PC-3 (cell line): Measurements from ENCODE around the gene NXPE4.

Source experiments
- CTCF ChIP-seq: fragments of 300-600 bp; sonication (generic); conservative IDR thresholded peaks from 2 replicates; pipeline ENCODE4 v1.5.1; 2017; ENCODE audit warnings: antibody characterized with exemption, low read depth, mild to moderate bottlenecking, low read length
- EZH2 ChIP-seq: fragments of 300-600 bp; sonication (generic); IDR thresholded peaks from one replicate; pipeline ENCODE4 v1.6.1; 2017; ENCODE audit warnings: antibody characterized with exemption, mild to moderate bottlenecking, low read length; ENCODE audit not compliant: unreplicated experiment
- EZH2phosphoT487 ChIP-seq: fragments of 300-600 bp; sonication (generic); IDR thresholded peaks from 2 replicates; pipeline ENCODE4 v1.6.1; 2018; ENCODE audit warnings: mild to moderate bottlenecking, antibody characterized with exemption, low read length, borderline replicate concordance

GRCh38 chr11:114596175-114596919 lies 761 bp upstream of the NXPE4 start:
- no peak for TF ChIP-seq CTCF
- no peak for TF ChIP-seq EZH2
- TF ChIP-seq EZH2phosphoT487 = no peak
